ENCODE data around the gene ACKR4.
A peak's percentile ranks its signal among the peaks of the same experiment; 100 is the strongest.
"Not testable (repeated sequence)": the region's sequence is repeated elsewhere in the genome, so short reads cannot be mapped to it uniquely, and the experiment has no call there.

ACKR4 gene

DNA sequence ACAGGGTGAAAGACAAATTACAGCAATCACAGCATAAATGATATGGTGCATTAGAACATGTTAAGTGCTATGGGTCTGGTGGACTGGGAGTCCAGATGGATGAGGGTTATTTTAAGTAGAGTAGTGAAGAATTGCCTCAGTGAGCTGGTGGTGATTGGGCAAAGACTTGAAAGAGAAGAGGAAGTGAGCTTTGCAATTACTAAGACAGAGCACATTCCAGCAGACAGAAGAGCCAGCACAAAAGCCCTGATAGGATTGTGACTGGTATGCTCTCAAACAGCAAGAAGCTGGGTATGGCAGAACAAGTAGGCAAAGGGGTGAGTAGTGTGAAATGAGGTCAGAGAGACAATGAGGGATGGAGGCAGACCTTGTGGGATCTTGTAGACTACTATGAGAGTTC is 2.1 kb upstream of the ACKR4 start:
- no peak for DNase-seq

DNA sequence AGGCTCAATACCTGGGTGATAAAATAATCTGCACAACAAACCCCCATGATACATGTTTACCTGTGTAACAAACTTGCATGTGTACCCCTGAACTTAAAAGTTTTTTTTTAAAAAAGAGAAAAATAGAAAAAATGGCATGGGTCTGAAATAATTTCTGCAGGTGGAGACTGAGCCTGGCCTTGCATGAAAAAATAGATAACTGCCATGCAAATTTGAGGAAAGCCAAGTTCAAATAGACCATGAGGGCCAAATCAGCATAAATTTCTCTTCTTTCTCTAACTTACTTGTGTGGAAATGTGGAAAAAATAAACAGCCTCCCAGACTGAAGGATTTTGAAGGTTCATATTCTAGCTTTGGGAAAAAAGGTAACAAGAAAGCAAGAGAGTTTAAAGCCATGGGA is 744 bp upstream of the ACKR4 start:
- DNase-seq = no peak

DNA sequence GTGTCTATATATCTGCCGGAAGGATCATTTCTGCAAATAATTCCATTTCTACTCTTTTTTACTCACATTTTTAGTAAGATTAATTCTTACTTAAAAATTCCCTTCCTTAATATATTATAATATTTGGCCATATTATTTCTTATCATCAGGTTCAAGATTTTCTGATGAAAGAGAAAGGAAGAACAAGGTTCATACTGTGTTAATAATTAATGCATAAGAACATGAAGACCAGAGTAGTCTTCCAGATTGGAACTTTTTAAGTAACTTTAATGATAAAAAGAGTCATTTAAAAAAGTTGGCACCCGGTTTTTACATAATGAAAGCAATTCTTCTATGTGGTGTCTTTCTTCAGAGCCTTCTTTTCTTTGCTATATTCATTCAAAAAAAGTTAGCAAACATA is 590 bp downstream of the ACKR4 start:
- DNase-seq = no peak

DNA sequence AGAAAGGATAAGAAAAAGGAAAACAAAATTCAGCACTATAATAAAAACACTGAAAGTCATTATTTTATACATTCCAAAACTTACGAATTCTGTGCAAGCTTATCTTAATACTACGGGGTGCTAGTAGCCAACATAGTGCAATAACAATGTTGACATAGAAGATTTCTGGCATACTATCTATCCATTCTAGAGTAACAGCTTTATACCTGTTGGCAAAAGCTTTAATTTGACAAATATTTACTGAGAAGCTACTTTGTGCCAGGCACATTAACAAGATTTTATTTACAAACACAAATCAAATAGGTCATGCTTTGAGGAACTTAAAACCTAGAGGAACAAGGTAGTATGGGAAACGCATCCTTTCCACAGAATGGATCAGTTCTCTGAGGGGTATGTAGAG is 1.1 kb downstream of the ACKR4 start:
- no peak for DNase-seq

DNA sequence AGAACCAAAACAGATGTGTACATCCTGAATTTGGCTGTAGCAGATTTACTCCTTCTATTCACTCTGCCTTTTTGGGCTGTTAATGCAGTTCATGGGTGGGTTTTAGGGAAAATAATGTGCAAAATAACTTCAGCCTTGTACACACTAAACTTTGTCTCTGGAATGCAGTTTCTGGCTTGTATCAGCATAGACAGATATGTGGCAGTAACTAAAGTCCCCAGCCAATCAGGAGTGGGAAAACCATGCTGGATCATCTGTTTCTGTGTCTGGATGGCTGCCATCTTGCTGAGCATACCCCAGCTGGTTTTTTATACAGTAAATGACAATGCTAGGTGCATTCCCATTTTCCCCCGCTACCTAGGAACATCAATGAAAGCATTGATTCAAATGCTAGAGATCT is 3.5 kb downstream of the ACKR4 start:
- not testable (repeated sequence) for DNase-seq

DNA sequence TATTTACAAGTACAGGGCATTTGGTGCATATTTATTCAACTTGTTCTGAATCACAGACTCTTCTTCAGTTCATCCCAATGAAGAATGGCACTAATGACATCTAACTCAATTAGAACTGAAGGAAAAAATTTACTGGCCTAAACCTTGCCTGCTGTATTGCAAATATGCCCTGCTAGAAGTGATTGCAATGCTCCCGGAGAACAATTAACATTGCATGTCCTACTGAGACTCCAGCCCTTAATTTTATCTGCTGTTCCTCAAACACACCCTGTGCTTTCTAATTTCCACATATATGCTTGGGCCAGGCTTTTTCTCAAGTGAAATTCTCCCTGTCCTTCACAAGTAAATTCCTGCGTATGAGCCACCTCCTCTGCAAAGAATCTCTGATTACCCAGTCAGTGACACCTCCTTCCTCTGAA is 8.3 kb downstream of the ACKR4 start:
- DNase-seq = no peak

DNA sequence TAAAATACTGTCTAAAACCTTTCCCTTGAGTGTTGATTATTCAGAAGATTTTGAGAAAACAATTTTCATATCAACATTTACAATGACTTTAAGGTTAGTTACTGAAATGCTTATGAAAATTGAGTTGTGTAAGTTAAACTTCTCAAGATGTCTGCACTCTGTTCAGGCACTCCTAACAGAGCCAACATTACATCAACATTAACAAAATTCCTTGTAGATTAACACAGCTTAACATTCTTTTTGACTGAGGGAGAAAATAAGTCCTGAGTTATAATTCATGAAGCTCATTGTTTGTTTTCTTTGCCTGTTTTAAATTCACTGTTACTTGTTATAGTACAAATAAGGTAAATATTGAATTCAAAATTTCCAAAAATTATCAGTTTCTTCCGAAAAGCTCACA is 9.0 kb downstream of the ACKR4 start:
- DNase-seq = no peak

DNA sequence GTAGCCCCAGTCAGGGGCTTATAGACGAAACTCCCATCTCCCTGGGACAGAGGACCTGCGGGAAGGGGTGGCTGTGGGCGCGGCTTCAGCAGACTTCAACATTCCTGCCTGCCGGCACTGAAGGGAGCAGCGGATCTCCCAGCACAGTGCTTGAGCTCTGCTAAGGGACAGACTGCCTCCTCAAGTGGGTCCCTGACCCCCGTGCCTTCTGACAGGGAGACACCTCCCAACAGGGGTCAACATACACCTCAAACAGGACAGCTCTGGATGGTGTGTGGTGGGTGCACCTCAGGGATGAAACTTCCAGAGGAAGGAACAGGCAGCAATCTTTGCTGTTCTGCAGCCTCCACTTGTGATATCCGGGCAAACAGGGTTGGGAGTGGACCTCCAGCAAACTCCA is 9.6 kb downstream of the ACKR4 start:
- not testable (repeated sequence) for DNase-seq

DNA sequence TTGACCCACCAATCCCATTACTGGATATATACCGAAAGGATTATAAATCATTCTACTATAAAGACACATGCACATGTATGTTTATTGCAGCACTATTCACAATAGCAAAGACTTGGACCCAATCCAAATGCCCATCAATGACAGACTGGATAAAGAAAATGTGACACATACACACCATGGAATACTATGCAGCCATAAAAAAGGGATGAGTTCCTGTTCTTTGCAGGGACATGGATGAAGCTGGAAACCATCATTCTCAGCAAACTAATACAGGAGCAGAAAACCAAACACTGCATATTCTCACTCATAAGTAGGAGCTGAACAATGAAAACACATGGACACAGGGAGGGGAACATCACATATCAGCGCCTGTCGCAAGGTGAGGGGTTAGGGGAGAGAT is 18.2 kb downstream of the ACKR4 start:
- not testable (repeated sequence) for DNase-seq

DNA sequence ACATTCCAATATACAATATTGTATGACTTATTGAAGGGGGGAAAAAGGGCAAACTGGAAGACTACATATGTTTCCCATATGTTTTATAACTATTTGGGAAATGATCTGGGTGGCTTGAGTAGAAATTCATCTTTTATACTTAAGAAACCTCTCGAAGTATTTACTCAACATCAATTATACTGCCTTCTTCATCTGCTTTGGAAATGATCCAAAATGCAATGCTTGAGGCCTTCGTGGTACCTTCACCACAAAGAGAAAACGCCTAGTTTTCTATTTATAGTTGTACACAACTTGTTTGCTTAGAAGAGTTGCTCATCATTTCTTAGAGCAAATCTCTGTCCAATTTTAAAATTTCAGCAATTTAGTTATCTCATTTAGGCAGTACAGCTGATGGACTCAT is 18.8 kb downstream of the ACKR4 start:
- no peak for DNase-seq

DNA sequence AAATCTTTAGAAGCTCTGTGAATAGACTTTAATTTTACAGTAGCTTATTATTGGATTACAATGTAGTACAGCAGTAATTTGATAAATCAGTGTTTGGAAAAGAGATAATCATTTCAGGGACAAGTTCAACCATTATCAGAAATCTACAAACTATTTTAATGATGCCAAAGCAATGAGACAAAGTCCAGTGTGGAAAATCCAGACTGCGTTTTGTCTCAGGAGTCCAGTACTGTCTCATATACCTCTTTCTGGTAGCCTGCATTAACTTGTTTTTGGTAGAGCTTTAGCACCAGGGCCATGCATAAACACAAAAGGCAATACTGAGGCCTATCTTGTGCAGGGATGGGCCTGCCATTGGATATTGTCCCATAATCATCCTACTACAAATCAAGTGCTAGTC is 19.7 kb downstream of the ACKR4 start:
- DNase-seq = no peak

DNA sequence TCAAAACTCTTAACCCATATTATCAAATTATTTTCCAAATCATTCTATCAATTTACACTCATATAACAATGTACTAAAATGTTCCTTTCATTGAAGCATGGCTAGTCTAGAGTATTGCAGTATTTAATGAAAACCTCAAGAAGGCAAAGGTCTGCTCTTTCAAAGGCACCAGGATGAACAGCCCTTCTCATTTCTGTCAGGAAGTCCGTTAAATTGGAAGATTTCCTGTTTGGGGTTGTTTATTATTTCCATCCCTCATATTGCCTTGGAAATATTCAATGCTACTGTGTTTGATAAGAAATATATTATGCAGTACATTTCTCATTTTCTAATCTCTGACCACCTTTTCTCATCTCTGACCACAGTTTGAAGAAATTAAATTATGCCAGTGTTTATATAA is 25.1 kb downstream of the ACKR4 start:
- DNase-seq = no peak

DNA sequence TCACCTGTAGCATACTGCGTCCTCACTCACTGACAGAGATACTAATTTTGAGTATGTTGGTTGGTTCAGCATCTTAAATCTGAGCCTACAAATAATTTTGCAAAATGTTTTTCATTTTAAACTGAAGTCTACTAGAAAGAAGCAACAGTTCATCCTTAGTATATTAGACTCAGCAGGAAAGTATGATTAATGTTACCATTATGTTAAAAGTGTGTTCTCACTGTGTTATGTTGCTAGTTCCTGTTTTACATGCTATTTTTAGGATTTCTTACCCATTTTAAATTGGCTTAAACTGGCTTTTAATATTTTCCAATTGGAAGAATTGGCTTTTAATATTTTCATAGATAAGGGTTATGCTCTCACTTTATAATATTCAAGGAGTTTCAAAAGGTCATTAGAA is 25.7 kb downstream of the ACKR4 start:
- no peak for DNase-seq

DNA sequence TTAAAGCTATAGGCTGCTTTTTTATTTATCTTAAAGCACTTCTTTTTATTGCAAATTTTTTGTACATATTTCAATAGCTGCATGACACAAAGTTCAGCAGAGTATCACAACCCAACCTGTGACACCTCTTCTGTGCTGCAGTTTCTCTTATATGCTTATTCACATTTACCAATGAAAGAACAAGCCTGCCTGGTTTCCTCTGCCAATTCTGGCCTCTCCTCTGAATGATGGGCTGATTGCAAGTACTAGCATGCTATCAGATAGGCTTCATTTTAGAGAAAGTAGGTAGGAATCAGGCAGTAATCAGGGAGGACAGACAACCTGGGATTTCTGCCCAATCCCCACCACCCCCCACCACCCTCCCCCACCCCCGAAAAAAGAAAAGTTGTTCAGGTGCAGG is 26.6 kb downstream of the ACKR4 start:
- no peak for DNase-seq

DNA sequence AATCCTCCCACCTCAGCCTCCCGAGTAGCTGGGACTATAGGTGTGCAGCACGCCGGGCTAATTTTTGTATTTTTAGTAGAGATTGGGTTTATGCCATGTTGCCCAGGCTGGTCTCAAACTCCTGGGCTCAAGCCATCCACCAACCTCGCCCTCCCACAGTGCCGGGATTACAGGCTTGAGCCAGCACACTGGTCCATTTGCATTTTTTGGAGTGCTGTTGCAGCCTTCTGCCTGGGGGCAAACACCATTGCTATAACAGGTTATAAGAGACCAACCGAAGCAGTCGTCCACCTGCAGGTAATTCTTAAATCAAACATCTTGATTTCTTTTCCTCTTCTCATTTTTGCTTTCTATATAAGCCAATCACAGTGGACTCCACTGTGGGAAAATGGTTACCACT is 27.7 kb downstream of the ACKR4 start:
- no peak for DNase-seq

DNA sequence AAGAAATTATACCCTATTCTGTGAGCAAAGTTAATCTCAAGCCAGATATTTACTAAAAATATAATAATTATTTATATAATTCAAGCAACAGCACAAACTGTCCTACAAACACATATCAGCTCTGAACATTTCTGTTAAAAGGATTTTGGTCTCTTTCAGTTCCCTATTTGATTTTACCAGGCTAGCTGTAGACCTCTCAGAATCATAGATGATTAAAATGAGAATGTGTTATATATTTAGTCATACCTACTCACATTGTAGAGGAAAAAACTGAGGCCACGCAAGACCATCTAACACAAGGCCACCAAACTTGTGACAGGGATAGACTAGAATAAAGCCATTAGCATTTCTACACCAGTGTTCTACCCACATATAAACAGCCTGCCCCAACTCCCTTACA is 28.5 kb downstream of the ACKR4 start:
- DNase-seq = no peak

DNA sequence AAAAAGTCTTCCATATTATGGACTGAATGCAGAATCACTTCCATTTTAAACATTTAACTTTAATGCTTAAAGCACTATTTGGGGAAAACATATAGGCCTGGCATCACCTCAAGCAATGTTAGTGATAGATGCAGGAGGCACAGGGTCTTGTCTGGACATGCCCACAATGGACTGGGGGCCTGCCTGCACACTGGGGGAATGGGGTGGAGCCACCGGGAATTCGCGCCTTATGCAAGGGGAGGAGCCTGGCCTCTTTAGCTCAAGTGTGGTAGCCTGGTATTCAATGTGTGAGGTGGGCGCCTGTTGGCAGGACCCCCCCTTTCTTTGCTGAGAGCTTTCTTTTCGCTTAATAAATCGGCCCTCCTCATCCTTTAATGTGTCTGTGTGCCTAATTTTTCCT is 29.9 kb downstream of the ACKR4 start:
- no peak for DNase-seq

DNA sequence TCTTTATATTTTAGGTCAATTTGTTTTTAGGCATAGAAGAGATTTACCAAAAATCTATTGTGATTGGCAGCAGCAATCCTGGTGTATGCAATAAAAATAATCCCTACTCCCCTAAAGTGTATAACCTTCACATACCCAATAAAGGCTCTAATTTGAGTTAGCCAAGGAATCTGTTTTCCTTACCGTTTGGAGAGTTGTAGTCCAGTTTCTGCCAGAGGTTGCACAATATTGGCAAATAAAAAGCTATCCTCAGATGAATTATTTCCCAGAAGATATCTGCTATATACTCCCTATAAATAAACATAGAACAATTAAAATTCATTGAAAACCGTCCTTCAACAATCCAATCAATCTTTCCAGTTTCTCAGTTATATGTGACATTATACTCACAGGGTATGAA is 31.1 kb downstream of the ACKR4 start:
- no peak for DNase-seq

DNA sequence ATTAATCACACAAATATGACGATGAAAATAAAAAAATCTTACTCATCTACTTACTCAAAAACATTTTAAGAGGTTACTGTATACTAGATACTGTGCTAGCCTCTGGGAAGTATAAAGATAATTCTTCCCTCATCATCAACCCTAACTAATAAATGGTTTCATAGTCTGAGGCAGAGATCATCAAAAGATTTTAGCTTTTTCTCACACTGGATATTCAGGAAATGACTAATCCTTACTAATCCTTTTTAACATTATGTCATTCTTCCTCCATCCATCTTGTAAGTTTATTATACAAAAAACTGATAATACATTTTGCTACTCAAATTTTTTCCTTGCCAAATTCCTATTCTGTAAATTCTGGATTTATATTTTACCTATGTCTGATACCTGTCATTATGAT is 32.9 kb downstream of the ACKR4 start:
- no peak for DNase-seq

DNA sequence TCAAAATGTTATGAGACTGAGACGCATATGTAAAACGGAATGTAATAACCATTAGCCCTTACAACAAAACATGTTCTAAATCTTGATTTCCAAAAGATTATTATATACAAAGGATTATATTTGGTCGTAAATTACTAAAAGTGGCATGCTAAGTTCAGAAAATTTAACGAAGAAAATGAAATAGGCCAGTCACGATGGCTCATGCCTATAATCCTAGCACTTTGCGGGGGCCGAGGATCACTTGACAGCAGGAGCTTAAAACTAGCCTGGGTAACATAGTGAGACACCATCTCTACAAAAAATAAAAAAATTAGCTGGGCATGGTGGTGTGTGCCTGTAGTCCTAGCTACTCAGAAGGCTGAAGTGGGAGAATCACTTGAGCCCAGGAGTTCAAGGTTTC is 33.5 kb downstream of the ACKR4 start:
- DNase-seq = no peak

DNA sequence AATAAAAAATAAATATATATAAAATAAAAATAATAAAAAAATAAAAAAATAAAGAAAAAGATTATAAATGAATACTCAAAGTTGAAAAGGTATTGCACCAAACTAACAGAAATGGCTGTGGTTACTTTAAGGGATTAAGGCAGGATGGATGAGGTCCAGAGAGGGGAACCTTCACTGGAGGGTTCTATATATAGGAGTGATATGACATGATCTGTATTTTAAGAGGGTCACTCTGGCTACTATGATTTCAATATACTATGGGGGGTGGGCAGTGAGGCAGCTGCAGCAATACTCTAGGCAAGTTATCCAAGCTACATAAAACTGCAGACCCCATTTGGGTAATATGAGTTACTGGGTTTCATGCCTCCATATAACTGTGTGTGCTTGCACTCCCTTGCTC is 38.0 kb downstream of the ACKR4 start:
- DNase-seq = no peak

DNA sequence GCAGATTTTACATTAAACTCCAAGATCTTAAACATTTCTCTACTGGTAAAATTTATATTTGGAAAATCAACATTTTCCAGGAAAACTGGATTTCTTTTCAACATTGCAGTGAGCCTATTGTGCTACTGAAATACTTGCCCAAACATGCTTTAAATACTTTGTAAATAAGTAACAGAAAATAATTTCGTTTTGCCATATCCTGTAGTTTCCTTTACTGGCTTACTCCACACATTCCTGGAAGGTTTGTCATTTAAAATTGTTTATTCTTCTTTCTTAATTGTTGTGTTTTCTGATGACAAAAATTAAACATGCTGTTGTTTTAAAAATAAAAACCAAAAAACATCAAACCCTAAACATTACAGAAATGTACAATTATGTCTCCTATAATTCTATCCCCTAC is 40.5 kb downstream of the ACKR4 start:
- no peak for DNase-seq

DNA sequence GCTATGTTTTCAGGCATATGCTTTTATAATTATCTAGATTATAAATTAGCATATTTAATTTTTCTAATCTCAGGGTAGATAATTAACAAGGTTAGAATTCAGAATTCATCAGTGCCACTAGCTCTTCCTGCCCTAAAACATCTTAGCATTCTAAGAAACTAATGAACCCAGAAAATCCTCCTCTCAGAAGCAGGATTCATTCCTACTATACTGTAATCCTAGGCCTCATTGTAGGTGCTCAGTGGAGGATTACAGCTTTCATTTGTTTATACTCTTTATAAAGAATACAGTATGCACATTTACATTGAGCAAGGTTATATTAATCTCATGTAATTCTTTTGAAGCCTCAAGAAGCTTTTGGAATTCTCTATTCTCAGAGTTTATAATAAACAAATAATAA is 41.6 kb downstream of the ACKR4 start:
- no peak for DNase-seq

DNA sequence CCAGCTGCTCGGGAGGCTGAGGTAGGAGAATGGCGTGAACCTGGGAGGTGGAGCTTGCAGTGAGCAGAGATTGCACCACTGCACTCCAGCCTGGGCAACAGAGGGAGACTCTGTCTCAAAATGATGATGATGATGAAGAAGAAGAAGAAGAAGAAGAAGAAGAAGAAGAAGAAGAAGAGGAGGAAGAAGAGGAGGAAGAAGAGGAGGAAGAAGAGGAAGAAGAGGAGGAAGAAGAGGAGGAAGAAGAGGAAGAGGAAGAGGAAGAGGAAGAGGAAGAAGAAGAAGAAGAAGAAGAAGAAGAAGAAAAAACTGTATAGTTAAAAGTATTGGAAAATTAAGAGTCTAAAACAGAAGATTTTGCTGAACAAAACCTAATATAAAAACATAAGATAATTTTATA is 44.4 kb downstream of the ACKR4 start:
- DNase-seq = not testable (repeated sequence)

DNA sequence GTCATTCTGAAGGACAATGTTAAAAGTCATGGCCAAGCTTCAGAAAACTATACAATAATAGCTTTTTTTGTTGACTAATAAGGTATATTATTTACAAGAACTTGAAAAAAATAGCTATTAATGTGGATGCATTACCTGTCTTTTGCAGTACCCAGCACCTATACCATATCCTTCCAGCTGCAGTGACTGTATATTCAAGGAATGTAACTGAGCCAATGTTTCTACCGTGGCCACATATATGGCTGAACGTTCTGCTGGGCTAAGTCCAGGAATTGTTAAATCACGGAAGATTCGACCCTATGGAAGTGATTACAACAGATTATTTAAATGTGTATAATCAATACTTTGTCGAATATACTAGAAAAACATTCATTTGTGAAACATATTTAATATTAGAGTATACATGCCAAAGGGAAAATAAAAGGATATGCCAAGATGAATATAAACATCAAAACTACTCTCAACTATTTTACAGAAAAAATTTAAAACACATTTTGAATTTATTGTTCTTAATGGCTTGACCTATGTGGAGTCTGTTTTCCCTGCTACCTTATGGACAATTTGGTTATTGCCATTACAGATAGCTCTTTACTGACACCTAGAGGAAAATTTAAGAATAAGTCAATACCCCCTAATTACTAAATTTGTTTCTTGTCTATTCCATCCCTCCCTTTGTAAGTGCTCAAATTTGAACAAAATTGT is 44.9 kb downstream of the ACKR4 start:
- peak in 1 of 2 experiments; percentile 12 for DNase-seq

DNA sequence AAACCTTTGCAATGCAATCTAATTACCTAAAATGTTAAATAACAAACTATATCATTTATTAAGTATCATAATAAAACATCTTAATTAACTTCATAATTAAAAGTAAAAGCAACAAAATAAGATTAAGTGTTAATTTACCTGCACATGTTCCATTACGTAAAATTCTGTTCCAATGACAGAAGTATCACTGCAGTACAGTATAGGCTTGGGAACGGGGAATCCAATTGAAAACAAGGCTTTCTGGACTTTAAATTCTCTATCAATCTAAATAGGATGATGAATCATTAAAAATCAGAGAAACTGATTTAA is 45.4 kb downstream of the ACKR4 start:
- DNase-seq = no peak
